Endothelial cell of umbilical vein (primary cell): Measurements from ENCODE around the gene TIFAB. TPM values are rescaled to one million over a fixed set of nuclear protein-coding genes. Genes with fewer than 3 reads are reported as not detected.

Experiments used
- BruUV-seq: library from RNA; stranded (reverse); fragments of 400-500 nt; replicated peaks from 2 replicates; lab custom pipeline; 2021; lab: Mats Ljungman, UMichigan
- CTCF ChIA-PET: fragments of 300-600, 350-600 bp; sonication (Branson Sonifier 250); formaldehyde crosslinking; loops from one replicate; lab custom pipeline; 2021; ENCODE audit warnings: antibody characterized with exemption, inconsistent platforms; lab: Charles Lee
- POLR2A ChIA-PET: fragments of 300-600, 350-600 bp; sonication (Branson Sonifier 250); formaldehyde crosslinking; loops from one replicate; lab custom pipeline; 2021; ENCODE audit warnings: antibody characterized with exemption, inconsistent platforms; lab: Charles Lee
- DNase-seq: peaks from one replicate; pipeline ENCODE4 v3.0.0-alpha.2; 2011; ENCODE audit warnings: low read depth, low spot score
- FAIRE-seq: peaks from 2 replicates; lab custom pipeline; 2011; peaks lifted over from hg19 to GRCh38; lab: Jason Lieb, UNC
- H2AFZ ChIP-seq: 2 replicates; pipeline ENCODE4 v1.6.0; 2012; ENCODE audit warnings: low read depth, low read length, control low read depth, inconsistent platforms
- H3K27ac ChIP-seq: 2 replicates; pipeline ENCODE4 v1.5.1; 2011; ENCODE audit warnings: low read depth, mild to moderate bottlenecking, control low read depth, low read length, moderate library complexity; ENCODE audit not compliant: insufficient read depth
- H3K27me3 ChIP-seq, 2 experiments: 2 replicates each; pipeline versions ENCODE4 v1.6.0 to v1.6.1; 2011; ENCODE audit warnings: low read length in 2 of 2, mixed read lengths in 1 of 2; ENCODE audit not compliant: control insufficient read depth in 2 of 2, insufficient read depth in 2 of 2
- H3K36me3 ChIP-seq, 2 experiments: 2 replicates in 1 of 2; 3 replicates in 1 of 2; pipeline ENCODE4 v1.5.1; 2011; ENCODE audit warnings: low read length in 2 of 2, mild to moderate bottlenecking in 1 of 2, moderate library complexity in 1 of 2; ENCODE audit not compliant: control insufficient read depth in 2 of 2, insufficient read depth in 2 of 2; ENCODE audit errors: extremely low read depth in 1 of 2
- H3K4me1 ChIP-seq: 3 replicates; pipeline ENCODE4 v1.5.1; 2011; ENCODE audit warnings: mild to moderate bottlenecking, low read length; ENCODE audit not compliant: control insufficient read depth, insufficient read depth; ENCODE audit errors: extremely low read depth
- H3K4me2 ChIP-seq: 2 replicates; pipeline ENCODE4 v1.6.1; 2011; ENCODE audit warnings: low read length, control low read depth, mixed read lengths; ENCODE audit not compliant: insufficient read depth
- H3K4me3 ChIP-seq, 3 experiments: fragments of 200-600 bp in 1 of 3; sonication (generic), shearing (Covaris generic) in 1 of 3; replicated peaks in 1 of 3; 2 replicates each; pipeline ENCODE4 v1.5.1; 2011 to 2016; ENCODE audit warnings: control low read depth in 3 of 3, low read length in 3 of 3, mild to moderate bottlenecking in 2 of 3, inconsistent platforms in 1 of 3, low read depth in 1 of 3, moderate library complexity in 1 of 3; ENCODE audit not compliant: insufficient read depth in 1 of 3
- H3K79me2 ChIP-seq: 2 replicates; pipeline ENCODE4 v1.6.0; 2012; ENCODE audit warnings: low read length, inconsistent platforms; ENCODE audit not compliant: control insufficient read depth, insufficient read depth
- H3K9ac ChIP-seq: replicated peaks from 2 replicates; pipeline ENCODE3; 2011; ENCODE audit warnings: low read length, control low read depth; ENCODE audit not compliant: insufficient read depth; ENCODE audit errors: extremely low read depth
- H3K9me1 ChIP-seq: replicated peaks from 3 replicates; pipeline ENCODE4 v1.6.0; 2011; ENCODE audit warnings: mild to moderate bottlenecking, low read length; ENCODE audit not compliant: control insufficient read depth, insufficient read depth; ENCODE audit errors: extremely low read depth
- H3K9me3 ChIP-seq: replicated peaks from 2 replicates; pipeline ENCODE4 v1.5.1; 2012; ENCODE audit warnings: low read length, inconsistent platforms; ENCODE audit not compliant: control insufficient read depth, insufficient read depth
- H4K20me1 ChIP-seq: replicated peaks from 2 replicates; pipeline ENCODE3; 2011; ENCODE audit warnings: mild to moderate bottlenecking, low read length; ENCODE audit not compliant: control insufficient read depth, insufficient read depth; ENCODE audit errors: extremely low read depth
- EZH2 ChIP-seq: IDR thresholded peaks from 2 replicates; pipeline ENCODE4 v1.6.1; 2012; ENCODE audit warnings: borderline replicate concordance, low read depth, mild to moderate bottlenecking, moderate library complexity, low read length, inconsistent platforms; ENCODE audit not compliant: severe bottlenecking
- FOS ChIP-seq: IDR thresholded peaks from 2 replicates; pipeline ENCODE4 v1.6.1; 2011; ENCODE audit warnings: mild to moderate bottlenecking, low read length, moderate library complexity, borderline replicate concordance; ENCODE audit not compliant: insufficient read depth
- GATA2 ChIP-seq: IDR thresholded peaks from 2 replicates; pipeline ENCODE4 v1.7.0; 2011; ENCODE audit warnings: low read depth, mild to moderate bottlenecking, moderate library complexity, mixed read lengths, low read length; ENCODE audit not compliant: insufficient read length, insufficient read depth
- JUN ChIP-seq: IDR thresholded peaks from 2 replicates; pipeline ENCODE4 v1.6.1; 2011; ENCODE audit warnings: borderline replicate concordance, low read depth; ENCODE audit not compliant: insufficient read length, insufficient read depth
- MAX ChIP-seq: IDR thresholded peaks from 2 replicates; pipeline ENCODE4 v1.6.1; 2011; ENCODE audit not compliant: insufficient read depth, insufficient read length
- MYC ChIP-seq: IDR thresholded peaks from one replicate; pipeline ENCODE4 v1.6.1; 2011; ENCODE audit warnings: mild to moderate bottlenecking, low read depth, low read length
- POLR2AphosphoS5 ChIP-seq: IDR thresholded peaks from 2 replicates; pipeline ENCODE4 v1.6.1; 2012; ENCODE audit warnings: low read depth, mild to moderate bottlenecking, control low read depth, low read length, moderate library complexity; ENCODE audit not compliant: insufficient read depth
- dilution Hi-C: fragments of 300-500 bp; cut with MboI; formaldehyde crosslinking; loops from one replicate; pipeline ENCODE4 v1.15.0; 2019; ENCODE audit warnings: low sequenced_read_pairs; ENCODE audit not compliant: extremely low pct_ligation_motif_present
- intact Hi-C: fragments of 100-400 bp; cut with micrococcal nuclease; formaldehyde crosslinking; loops from one replicate; pipeline ENCODE4 v1.10.0; 2022
- polyA plus RNA-seq, 4 experiments: library from polyadenylated mRNA; depleted of rRNA in 3 of 4; stranded (reverse) in 3 of 4; unstranded in 1 of 4; fragments of >200 nt; gene quantifications; 2 replicates each; pipeline versions ENCODE4 v1.2.1 to v1.2.3, GENCODE V29; 2011 to 2012; ENCODE audit warnings: missing spikeins in 1 of 4
- total RNA-seq: library from RNA; stranded (reverse); gene quantifications from 2 replicates; pipeline ENCODE4 v1.2.3, GENCODE V29; 2021

Gene TIFAB
- total and polyA plus RNA-seq, 2 donors (not counting 3 experiments of a cell fraction or from before 2014, with no cell fraction given), result not detected

GRCh38 chr5:135442431-135443160 is 9.6 kb downstream of the TIFAB start:
- H3K4me1 ChIP-seq, result no peaks in the 10 kb centered on the region
- no peak for FAIRE-seq
- H3K4me2 ChIP-seq, result no peak overlapping the region
- TF ChIP-seq MYC, result no peak
- TF ChIP-seq FOS, result no peak
- TF ChIP-seq POLR2AphosphoS5, result no peak
- TF ChIP-seq JUN, result no peak
- no peak for TF ChIP-seq MAX
- TF ChIP-seq EZH2, result no peak
- TF ChIP-seq GATA2, result no peak
- dilution Hi-C loops (no loop called here), intact Hi-C loops (no loop called here)
- H4K20me1 ChIP-seq, result no peaks in the 10 kb centered on the region
- H2AFZ ChIP-seq, result no peak overlapping the region
- H3K79me2 ChIP-seq, result no peaks in the 10 kb centered on the region
- H3K9me1 ChIP-seq, result no peaks in the 10 kb centered on the region
- ChIA-PET POLR2A (no interaction called here), CTCF (interaction anchor here (3.2 to 3.6 kb wide), 2 partner anchors 15 to 24 kb away, joined by 14 to 15 read pairs; no protein-coding TSS in a partner anchor)
- H3K27ac ChIP-seq, result no peak overlapping the region
- no peaks in the 10 kb centered on the region for H3K9me3 ChIP-seq
- H3K27me3 ChIP-seq, result peaks cover 0 to 3% of the 10 kb centered on the region in 2 experiments
- no peak overlapping the region for H3K4me3 ChIP-seq
- no peaks in the 10 kb centered on the region for H3K36me3 ChIP-seq
- DNase-seq, result no peak
- H3K9ac ChIP-seq, result no peak overlapping the region
- no TSS peak for BruUV-seq
